Fibroblast of mammary gland (primary cell): ENCODE results near the gene FANCE.

ENCODE experiments used
- DNase-seq: peaks from one replicate; pipeline ENCODE4 v3.0.0-alpha.2; 2010; ENCODE audit warnings: low read depth
- H3K4me3 ChIP-seq: 2 replicates; pipeline ENCODE4 v1.5.1; 2011; ENCODE audit warnings: low read depth, mild to moderate bottlenecking, low read length, moderate library complexity; ENCODE audit not compliant: control insufficient read depth
- CTCF ChIP-seq: conservative IDR thresholded peaks from 2 replicates; pipeline ENCODE4 v1.5.1; 2011; ENCODE audit warnings: low read depth, low read length, inconsistent platforms; ENCODE audit not compliant: control insufficient read depth, insufficient read depth

The FANCE gene

GRCh38 chr6:35463292-35463691, 11.2 kb downstream of the FANCE start:
- no peak for TF ChIP-seq CTCF
- DNase-seq: no peak
- no peak overlapping the region for H3K4me3 ChIP-seq

- no peak for TF ChIP-seq CTCF
- no peak for DNase-seq
- no peak overlapping the region for H3K4me3 ChIP-seq
Observed at GRCh38 chr6:35465646-35466045, 13.5 kb downstream of the FANCE start.

GRCh38 chr6:35468181-35468979, 16.2 kb downstream of the FANCE start, which contains the start of gene RPL10A:
TSS of gene RPL10A (plus strand) at chr6:35468401. CDS start at chr6:35468435, 34 bp downstream.
- peak within 1 kb of the TSS; percentile 94 for H3K4me3 ChIP-seq
- TF ChIP-seq CTCF: peak; percentile 85
- peak; percentile 96 for DNase-seq

GRCh38 chr6:35468980-35469750, 17.0 kb downstream of the FANCE start:
- peak overlapping the region; percentile 94 for H3K4me3 ChIP-seq
- no peak for DNase-seq
- TF ChIP-seq CTCF: no peak

GRCh38 chr6:35469751-35470662, 17.9 kb downstream of the FANCE start:
- no peak for TF ChIP-seq CTCF
- peak; percentile 33 for DNase-seq
- H3K4me3 ChIP-seq: peak overlapping the region; percentile 94

- no peak for TF ChIP-seq CTCF
- peak overlapping the region; percentile 94 for H3K4me3 ChIP-seq
- DNase-seq: no peak
Observed at GRCh38 chr6:35470663-35471120, 18.6 kb downstream of the FANCE start.
